Measurements from ENCODE around the gene KCTD20. TPM values are rescaled to one million over a fixed set of nuclear protein-coding genes. Genes with fewer than 3 reads are reported as not detected.

KCTD20 gene
- polyA plus RNA-seq, 3 donors from 2014 or later: 41.1 to 50.5 (median 47.5) TPM

DNA sequence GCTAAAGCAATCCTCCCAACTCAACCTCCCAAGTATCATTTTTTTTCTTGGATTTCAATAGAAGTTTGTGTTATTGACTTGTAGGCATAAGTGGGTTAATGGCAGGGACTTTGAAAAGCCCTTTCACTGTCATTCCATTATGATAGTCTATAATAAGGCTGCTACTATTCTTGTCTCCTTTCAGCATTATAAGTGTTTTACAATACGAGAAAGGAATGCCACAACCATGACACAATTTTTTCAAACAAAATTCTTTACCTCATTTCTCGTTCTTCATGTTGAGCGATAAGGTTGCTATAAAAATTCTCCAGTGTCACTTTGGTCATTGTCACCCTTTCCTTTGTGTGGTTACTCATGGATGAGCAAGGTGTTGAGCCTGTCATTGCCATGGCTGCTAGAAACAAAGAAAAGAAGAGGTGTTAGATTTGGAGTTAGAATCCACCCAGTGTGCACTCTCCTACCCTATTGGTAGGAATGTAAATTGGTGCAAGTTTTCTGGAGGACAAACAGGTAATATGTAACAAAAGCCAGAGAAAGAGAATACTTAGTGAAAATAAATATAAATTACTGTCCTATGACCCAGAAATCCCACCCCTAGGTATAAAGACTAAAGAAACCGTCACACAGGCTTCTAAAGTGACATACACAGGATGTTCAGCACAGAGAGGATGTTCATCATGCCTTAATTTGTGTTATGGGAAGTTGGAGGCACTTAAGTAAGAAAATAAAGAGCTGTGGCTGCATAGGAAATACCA, 97.2 kb downstream of the KCTD20 start:
- Mint-ChIP-seq H3K36me3 (peaks cover 25 to 46% (median 32%) of the 10 kb centered on the region in 3 donors), H3K9me3 (no peaks in the 10 kb centered on the region), H3K27me3 (ENCODE audit: low read depth in 3 of 3) (peaks cover 5 to 9% (median 9%) of the 10 kb centered on the region in 3 donors), H3K4me3 (peak overlapping the region; percentile 7 to 68 (median 24)), H3K4me1 (peaks cover 73 to 83% of the 10 kb centered on the region in 2 donors), H3K27ac (peak overlapping the region; percentile 77 to 95 (median 90))
- peak; percentile 51 to 61 (median 54) for DNase-seq

Other genes starting within 250 kb of the KCTD20 start
- gene BRPF3, start 246.3 kb upstream of the KCTD20 start, polyA plus RNA-seq: 10 to 100 TPM in 1 of 3 donors, 1 to 10 TPM in 2; 3.0 to 13.7 (median 4.1) TPM
- gene PNPLA1, start 172.9 kb upstream of the KCTD20 start, polyA plus RNA-seq: not detected
- gene BNIP5, start 106.1 kb upstream of the KCTD20 start, polyA plus RNA-seq: not detected
- gene ETV7, start 55.3 kb upstream of the KCTD20 start, polyA plus RNA-seq: 1 to 10 TPM in 1 of 3 donors, not detected in 2; 2.0 TPM
- gene PXT1, start 146 bp upstream of the KCTD20 start, polyA plus RNA-seq: under 1 TPM in 2 of 3 donors, not detected in 1; 0.09 TPM
- gene STK38, start 104.5 kb downstream of the KCTD20 start, polyA plus RNA-seq: 100 to 1,000 TPM in 1 of 3 donors, 10 to 100 TPM in 2; 74.2 to 179 (median 81.2) TPM
- 100 to 1,000 TPM; 344 to 391 (median 379) TPM for gene SRSF3, start 151.4 kb downstream of the KCTD20 start, polyA plus RNA-seq
- 10 to 100 TPM in 1 of 3 donors, 1 to 10 TPM in 2; 3.3 to 13.6 (median 7.0) TPM for gene CDKN1A, start 235.7 kb downstream of the KCTD20 start, polyA plus RNA-seq

Measured in immature natural killer cell (primary cell).